ENCODE data around the gene GOLPH3L. TPM values are rescaled to one million over a fixed set of nuclear protein-coding genes. Genes with fewer than 3 reads are reported as not detected.
A peak's percentile ranks its signal among the peaks of the same experiment; 100 is the strongest.
"Not testable (repeated sequence)": the region's sequence is repeated elsewhere in the genome, so short reads cannot be mapped to it uniquely, and the experiment has no call there.

The GOLPH3L gene
- total RNA-seq, 2 experiments from 2014 or later, result 17.1 to 18.2 TPM

GRCh38 chr1:150696162-150696561, 792 bp downstream of the GOLPH3L start:
- peaks cover under 1% of the 10 kb centered on the region for H3K27me3 Mint-ChIP-seq (ENCODE audit: low read depth)
- peak overlapping the region; percentile 92 for H3K4me3 Mint-ChIP-seq
- intact Hi-C loops (cut with micrococcal nuclease), result loop anchor here (2.0 to 5.0 kb wide), 6 partner anchors 71 to 334 kb away; partner anchors contain the start of genes CTSS, MINDY1, RPRD2 and TARS2
- DNase-seq, result no peak
- no peaks in the 10 kb centered on the region for H3K9me3 Mint-ChIP-seq
- peaks cover 25% of the 10 kb centered on the region for H3K4me1 Mint-ChIP-seq (ENCODE audit: low read depth)
- peak overlapping the region; percentile 43 for H3K27ac Mint-ChIP-seq
- H3K36me3 Mint-ChIP-seq (ENCODE audit: low read depth), result peaks cover 8% of the 10 kb centered on the region
- CTCF ChIA-PET, result interaction anchor here (0.9 to 1.4 kb wide), 2 partner anchors 67 to 226 kb away, joined by 3 to 5 read pairs; partner anchors contain the start of gene ENSA

GRCh38 chr1:150695561-150695960, 1.4 kb downstream of the GOLPH3L start:
- H3K36me3 Mint-ChIP-seq (ENCODE audit: low read depth), result peaks cover 8% of the 10 kb centered on the region
- H3K9me3 Mint-ChIP-seq, result no peaks in the 10 kb centered on the region
- no peak for DNase-seq
- H3K27me3 Mint-ChIP-seq (ENCODE audit: low read depth), result no peaks in the 10 kb centered on the region
- peaks cover 25% of the 10 kb centered on the region for H3K4me1 Mint-ChIP-seq (ENCODE audit: low read depth)
- no peak overlapping the region for H3K27ac Mint-ChIP-seq
- CTCF ChIA-PET, result no interaction called here
- no peak overlapping the region for H3K4me3 Mint-ChIP-seq
- intact Hi-C loops (cut with micrococcal nuclease), result loop anchor here (5.0 kb wide), 2 partner anchors 72 to 333 kb away; partner anchors contain the start of genes CTSS and RPRD2

- intact Hi-C loops (cut with micrococcal nuclease), result no loop called here
- Mint-ChIP-seq H3K36me3 (ENCODE audit: low read depth) (peaks cover 8% of the 10 kb centered on the region), H3K4me1 (ENCODE audit: low read depth) (peaks cover 27% of the 10 kb centered on the region), H3K27ac (no peak overlapping the region), H3K27me3 (ENCODE audit: low read depth) (no peaks in the 10 kb centered on the region), H3K4me3 (no peak overlapping the region), H3K9me3 (no peaks in the 10 kb centered on the region)
- CTCF ChIA-PET, result interaction anchor here (0.6 to 1.4 kb wide), 2 partner anchors 13 to 62 kb away, joined by 3 to 6 read pairs; no protein-coding TSS in a partner anchor
- no peak for DNase-seq
These were observed 4.2 kb downstream of the GOLPH3L start for GRCh38 chr1:150692720-150693119.

- no peaks in the 10 kb centered on the region for H3K27me3 Mint-ChIP-seq (ENCODE audit: low read depth)
- peaks cover 5% of the 10 kb centered on the region for H3K36me3 Mint-ChIP-seq (ENCODE audit: low read depth)
- H3K4me1 Mint-ChIP-seq (ENCODE audit: low read depth), result peaks cover 16% of the 10 kb centered on the region
- intact Hi-C loops (cut with micrococcal nuclease), result no loop called here
- DNase-seq, result no peak
- CTCF ChIA-PET, result no interaction called here
- H3K4me3 Mint-ChIP-seq, result no peak overlapping the region
- no peak overlapping the region for H3K27ac Mint-ChIP-seq
- H3K9me3 Mint-ChIP-seq, result no peaks in the 10 kb centered on the region
These were observed 8.2 kb downstream of the GOLPH3L start for GRCh38 chr1:150688763-150689162.

- CTCF ChIA-PET, result interaction anchor here (1.2 kb wide), 1 partner anchor 73 kb away, joined by 3 read pairs; no protein-coding TSS in a partner anchor
- peaks cover 13% of the 10 kb centered on the region for H3K4me1 Mint-ChIP-seq (ENCODE audit: low read depth)
These were observed 10.7 kb downstream of the GOLPH3L start for GRCh38 chr1:150686275-150686674.

GRCh38 chr1:150683914-150684313, 13.0 kb downstream of the GOLPH3L start:
- no peak overlapping the region for H3K27ac Mint-ChIP-seq
- CTCF ChIA-PET, result interaction anchor here (0.6 to 1.1 kb wide), 3 partner anchors 18 to 123 kb away, joined by 3 to 4 read pairs (median 4); no protein-coding TSS in a partner anchor
- no peak for DNase-seq

More at GRCh38 chr1:150686275-150686674, 10.7 kb downstream of the GOLPH3L start:
- no peaks in the 10 kb centered on the region for H3K27me3 Mint-ChIP-seq (ENCODE audit: low read depth)
- intact Hi-C loops (cut with micrococcal nuclease), result no loop called here
- peaks cover 6% of the 10 kb centered on the region for H3K36me3 Mint-ChIP-seq (ENCODE audit: low read depth)
- H3K27ac Mint-ChIP-seq, result no peak overlapping the region
- H3K9me3 Mint-ChIP-seq, result no peaks in the 10 kb centered on the region
- H3K4me3 Mint-ChIP-seq, result no peak overlapping the region
- no peak for DNase-seq

GRCh38 chr1:150678988-150679387, 18.0 kb downstream of the GOLPH3L start:
- intact Hi-C loops (cut with micrococcal nuclease), result no loop called here
- Mint-ChIP-seq H3K27ac (no peak overlapping the region), H3K36me3 (ENCODE audit: low read depth) (peaks cover 5% of the 10 kb centered on the region), H3K4me3 (no peak overlapping the region), H3K4me1 (ENCODE audit: low read depth) (peaks cover 12% of the 10 kb centered on the region), H3K27me3 (ENCODE audit: low read depth) (no peaks in the 10 kb centered on the region), H3K9me3 (no peaks in the 10 kb centered on the region)
- CTCF ChIA-PET, result interaction anchor here (0.6 to 1.9 kb wide), 2 partner anchors 14 to 492 kb away, joined by 3 to 6 read pairs; no protein-coding TSS in a partner anchor
- no peak for DNase-seq

More at GRCh38 chr1:150683914-150684313, 13.0 kb downstream of the GOLPH3L start:
- Mint-ChIP-seq H3K4me1 (ENCODE audit: low read depth) (peaks cover 9% of the 10 kb centered on the region), H3K4me3 (no peak overlapping the region), H3K9me3 (no peaks in the 10 kb centered on the region), H3K36me3 (ENCODE audit: low read depth) (peaks cover 6% of the 10 kb centered on the region), H3K27me3 (ENCODE audit: low read depth) (no peaks in the 10 kb centered on the region)
- intact Hi-C loops (cut with micrococcal nuclease), result no loop called here

- Mint-ChIP-seq H3K27ac (peak overlapping the region; percentile 30), H3K27me3 (ENCODE audit: low read depth) (no peaks in the 10 kb centered on the region), H3K4me1 (ENCODE audit: low read depth) (peaks cover 11% of the 10 kb centered on the region), H3K36me3 (ENCODE audit: low read depth) (peaks cover 3% of the 10 kb centered on the region), H3K4me3 (no peak overlapping the region), H3K9me3 (no peaks in the 10 kb centered on the region)
- DNase-seq, result no peak
- CTCF ChIA-PET, result interaction anchor here (0.6 kb wide), 1 partner anchor 561 kb away, joined by 4 read pairs; no protein-coding TSS in a partner anchor
- intact Hi-C loops (cut with micrococcal nuclease), result no loop called here
These were observed 22.1 kb downstream of the GOLPH3L start for GRCh38 chr1:150674881-150675280.

GRCh38 chr1:150663321-150663720, 33.6 kb downstream of the GOLPH3L start:
- no peaks in the 10 kb centered on the region for H3K27me3 Mint-ChIP-seq (ENCODE audit: low read depth)
- peaks cover 10% of the 10 kb centered on the region for H3K36me3 Mint-ChIP-seq (ENCODE audit: low read depth)
- H3K4me3 Mint-ChIP-seq, result no peak overlapping the region
- CTCF ChIA-PET, result no interaction called here
- H3K4me1 Mint-ChIP-seq (ENCODE audit: low read depth), result peaks cover 2% of the 10 kb centered on the region
- H3K27ac Mint-ChIP-seq, result no peak overlapping the region
- DNase-seq, result no peak
- H3K9me3 Mint-ChIP-seq, result no peaks in the 10 kb centered on the region
- intact Hi-C loops (cut with micrococcal nuclease), result no loop called here

GRCh38 chr1:150662811-150663210, 34.1 kb downstream of the GOLPH3L start:
- intact Hi-C loops (cut with micrococcal nuclease), result no loop called here
- peaks cover 11% of the 10 kb centered on the region for H3K36me3 Mint-ChIP-seq (ENCODE audit: low read depth)
- H3K4me3 Mint-ChIP-seq, result no peak overlapping the region
- H3K27me3 Mint-ChIP-seq (ENCODE audit: low read depth), result no peaks in the 10 kb centered on the region
- CTCF ChIA-PET, result no interaction called here
- DNase-seq, result no peak
- no peak overlapping the region for H3K27ac Mint-ChIP-seq
- H3K9me3 Mint-ChIP-seq, result no peaks in the 10 kb centered on the region
- H3K4me1 Mint-ChIP-seq (ENCODE audit: low read depth), result peaks cover 2% of the 10 kb centered on the region

GRCh38 chr1:150661156-150661555, 35.8 kb downstream of the GOLPH3L start:
- Mint-ChIP-seq H3K27ac (no peak overlapping the region), H3K4me3 (no peak overlapping the region), H3K27me3 (ENCODE audit: low read depth) (no peaks in the 10 kb centered on the region), H3K36me3 (ENCODE audit: low read depth) (peaks cover 10% of the 10 kb centered on the region), H3K9me3 (no peaks in the 10 kb centered on the region), H3K4me1 (ENCODE audit: low read depth) (no peaks in the 10 kb centered on the region)
- CTCF ChIA-PET, result no interaction called here
- intact Hi-C loops (cut with micrococcal nuclease), result no loop called here
- no peak for DNase-seq

- H3K4me1 Mint-ChIP-seq (ENCODE audit: low read depth), result no peaks in the 10 kb centered on the region
These were observed 36.4 kb downstream of the GOLPH3L start for GRCh38 chr1:150660584-150660983.

GRCh38 chr1:150657064-150657463, 39.9 kb downstream of the GOLPH3L start:
- DNase-seq; intact Hi-C loops (cut with micrococcal nuclease); H3K27ac Mint-ChIP-seq; H3K4me3 Mint-ChIP-seq; H3K4me1 Mint-ChIP-seq (ENCODE audit: low read depth); H3K27me3 Mint-ChIP-seq (ENCODE audit: low read depth); H3K9me3 Mint-ChIP-seq: not testable (repeated sequence)
- H3K36me3 Mint-ChIP-seq (ENCODE audit: low read depth), result peaks cover 13% of the 10 kb centered on the region
- CTCF ChIA-PET, result interaction anchor here (1.2 kb wide), 1 partner anchor 36 kb away, joined by 3 read pairs; no protein-coding TSS in a partner anchor

More at GRCh38 chr1:150660584-150660983, 36.4 kb downstream of the GOLPH3L start:
- DNase-seq, result no peak
- CTCF ChIA-PET, result no interaction called here
- H3K9me3 Mint-ChIP-seq, result no peaks in the 10 kb centered on the region
- H3K4me3 Mint-ChIP-seq, result no peak overlapping the region
- H3K36me3 Mint-ChIP-seq (ENCODE audit: low read depth), result peaks cover 10% of the 10 kb centered on the region
- H3K27me3 Mint-ChIP-seq (ENCODE audit: low read depth), result no peaks in the 10 kb centered on the region
- intact Hi-C loops (cut with micrococcal nuclease), result no loop called here
- no peak overlapping the region for H3K27ac Mint-ChIP-seq
